Renal pelvis (tissue), 4 donors: Measurements from ENCODE around the gene POMGNT1. TPM values are rescaled to one million over a fixed set of nuclear protein-coding genes. Genes with fewer than 3 reads are reported as not detected.

Experiments used
- DNase-seq: peaks from one replicate; pipeline ENCODE4 v3.0.0-alpha.2; 2013
- polyA plus RNA-seq, 3 donors: library from polyadenylated mRNA; unstranded; fragments of 120-200 nt; gene quantifications; one replicate each; pipeline ENCODE4 v1.2.1, GENCODE V29; 2013; ENCODE audit not compliant: insufficient read length in 3 of 3

Gene POMGNT1
- polyA plus RNA-seq, 3 donors, result 79.1 to 100 (median 86.2) TPM

GRCh38 chr1:46219551-46220520 is 21.6 kb upstream of the POMGNT1 start:
- DNase-seq, result no peak

- DNase-seq, result no peak
Observed at GRCh38 chr1:46218443-46218842, 20.2 kb upstream of the POMGNT1 start.

GRCh38 chr1:46215504-46215903 is 17.3 kb upstream of the POMGNT1 start:
- no peak for DNase-seq

DNA sequence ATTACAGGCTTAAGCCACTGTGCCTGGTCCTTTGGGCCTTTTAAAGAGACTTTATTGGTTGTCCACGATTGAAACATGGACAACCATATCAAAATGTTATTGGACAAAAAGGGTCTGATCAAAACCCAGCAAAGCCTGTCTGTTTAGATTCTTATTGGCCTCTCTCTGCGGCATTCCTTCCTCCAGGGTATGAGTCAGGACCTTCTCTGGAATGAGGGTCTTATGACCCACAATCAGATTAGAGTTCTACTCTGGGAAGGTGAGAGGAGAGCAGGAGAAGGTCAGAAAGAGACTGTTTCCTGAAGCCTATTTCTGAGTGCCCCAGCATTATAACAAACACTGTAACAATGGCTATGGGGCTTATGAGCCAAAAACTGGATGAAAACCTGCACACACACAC is 12.8 kb upstream of the POMGNT1 start:
- no peak for DNase-seq

DNA sequence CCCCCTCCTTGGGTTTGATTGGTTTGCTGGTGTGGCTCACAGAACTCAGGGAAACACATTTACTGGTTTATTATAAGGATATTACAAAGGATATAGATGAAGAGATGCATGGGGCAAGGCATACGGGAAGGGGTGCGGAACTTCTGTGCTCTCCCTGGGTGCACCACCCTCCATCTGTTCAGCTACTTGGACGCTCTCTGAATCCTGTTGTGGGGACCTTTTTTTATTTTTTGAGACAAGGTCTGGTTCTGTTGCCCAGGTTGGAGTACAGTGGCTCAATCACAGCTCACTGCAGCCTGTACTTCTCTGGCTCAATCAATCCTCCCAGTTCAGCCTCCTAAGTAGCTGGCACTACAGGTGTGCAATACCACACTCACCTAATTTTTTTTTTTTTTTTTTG is 12.3 kb upstream of the POMGNT1 start:
- DNase-seq, result no peak

GRCh38 chr1:46206399-46206798 is 8.2 kb upstream of the POMGNT1 start:
- DNase-seq, result no peak

- DNase-seq, result no peak
Observed at GRCh38 chr1:46205791-46206190, 7.6 kb upstream of the POMGNT1 start.

- no peak for DNase-seq
Observed at GRCh38 chr1:46205141-46205540, 6.9 kb upstream of the POMGNT1 start.

GRCh38 chr1:46204406-46204742 is 6.1 kb upstream of the POMGNT1 start:
- no peak for DNase-seq

DNA sequence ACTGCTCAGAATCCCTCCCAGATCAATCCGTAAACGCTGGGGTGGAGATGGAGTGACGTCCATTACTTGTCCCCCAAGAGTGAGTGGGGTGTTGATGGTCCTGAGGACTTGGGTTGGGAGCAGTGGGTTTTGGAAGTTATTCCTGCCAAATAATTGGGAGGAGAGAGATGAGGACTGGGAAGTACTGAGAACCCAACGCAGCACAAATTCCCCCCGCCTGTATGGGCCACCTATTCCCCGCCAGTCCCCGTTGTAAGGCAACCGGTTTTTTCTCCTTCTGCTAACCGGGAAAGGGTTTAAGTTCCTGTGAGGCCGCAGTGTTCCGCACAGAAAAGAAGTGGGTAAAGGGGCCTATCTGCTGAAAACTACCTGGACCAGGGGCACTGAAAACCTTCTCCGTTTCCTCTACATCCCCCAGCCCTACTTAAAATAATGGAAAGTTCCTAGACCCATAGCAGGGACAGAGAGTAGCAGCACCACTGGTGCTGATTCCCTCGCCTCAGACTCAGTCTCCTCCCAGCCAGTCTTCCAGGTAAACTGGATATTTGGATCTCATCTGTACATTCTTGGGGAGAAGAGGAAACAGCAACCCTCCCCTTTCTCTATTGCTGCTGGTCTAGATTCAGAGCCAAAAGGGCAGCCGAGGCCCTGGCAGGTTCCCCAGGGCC is 5.6 kb upstream of the POMGNT1 start:
- no peak for DNase-seq

- no peak for DNase-seq
Observed at GRCh38 chr1:46199233-46199749, 1.1 kb upstream of the POMGNT1 start.

GRCh38 chr1:46197560-46197963 is 672 bp downstream of the POMGNT1 start:
- DNase-seq, result no peak

DNA sequence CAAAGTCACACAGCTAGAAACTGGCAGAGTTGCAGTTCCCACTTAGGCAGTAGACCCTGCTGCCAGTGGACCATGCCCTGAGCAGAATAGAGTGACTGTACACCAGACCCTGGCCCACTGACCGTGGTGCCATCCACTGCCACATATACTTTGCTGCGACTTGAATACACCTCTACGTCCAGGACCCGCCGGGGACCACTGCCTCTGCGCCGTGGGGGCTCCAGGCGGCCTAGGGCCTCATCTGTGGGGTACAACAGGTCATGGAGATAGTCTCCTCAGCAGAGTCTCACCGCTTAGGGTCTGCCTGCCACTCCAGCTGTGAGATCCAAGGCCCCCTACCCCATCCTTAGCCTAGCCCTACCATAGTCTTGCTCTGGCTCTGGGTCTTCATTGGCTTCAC is 1.6 kb downstream of the POMGNT1 start:
- no peak for DNase-seq

- no peak for DNase-seq
Observed at GRCh38 chr1:46194641-46195193, 3.5 kb downstream of the POMGNT1 start.

GRCh38 chr1:46193984-46194570 is 4.2 kb downstream of the POMGNT1 start:
- no peak for DNase-seq

GRCh38 chr1:46193285-46193684 is 4.9 kb downstream of the POMGNT1 start:
- DNase-seq, result no peak

- DNase-seq, result no peak
Observed at GRCh38 chr1:46192171-46192570, 6.1 kb downstream of the POMGNT1 start.

- DNase-seq, result no peak
Observed at GRCh38 chr1:46191033-46191701, 7.1 kb downstream of the POMGNT1 start.

GRCh38 chr1:46190539-46190938 is 7.7 kb downstream of the POMGNT1 start:
- no peak for DNase-seq

- no peak for DNase-seq
Observed at GRCh38 chr1:46188295-46189030, 9.8 kb downstream of the POMGNT1 start.
